AG04449 (cell line): Measurements from ENCODE around the gene LRCH4.

ENCODE experiments used
- CTCF ChIA-PET: fragments of 350-600 bp; formaldehyde crosslinking; extraction: SDS; loops from one replicate; lab custom pipeline; 2021; ENCODE audit warnings: antibody characterized with exemption; lab: Yijun Ruan, JAX
- POLR2A ChIA-PET: fragments of 400-600, 350-600 bp; formaldehyde crosslinking; extraction: SDS; loops from one replicate; lab custom pipeline; 2020; ENCODE audit warnings: antibody characterized with exemption, inconsistent platforms; lab: Yijun Ruan, JAX
- DNase-seq: peaks from one replicate; pipeline ENCODE4 v3.0.0-alpha.2; 2010; ENCODE audit warnings: low read depth, low spot score
- H3K4me3 ChIP-seq: 2 replicates; pipeline ENCODE4 v1.5.1; 2011; ENCODE audit warnings: low read depth, mild to moderate bottlenecking, control low read depth, low read length
- CTCF ChIP-seq: IDR thresholded peaks from one replicate; pipeline ENCODE4 v1.5.1; 2011; ENCODE audit warnings: mild to moderate bottlenecking, moderate library complexity, low read length, control low read depth, inconsistent platforms; ENCODE audit not compliant: insufficient read depth; ENCODE audit errors: missing control alignments

Gene LRCH4

GRCh38 chr7:100576384-100576993 is 9.4 kb downstream of the LRCH4 start:
- TF ChIP-seq CTCF: no peak
- no peak for DNase-seq
- ChIA-PET POLR2A (interaction anchor here (1.0 kb wide), 1 partner anchor 8 kb away, joined by 4 read pairs; no protein-coding TSS in a partner anchor), CTCF (interaction anchor here (1.0 to 2.6 kb wide), 2 partner anchors 12 to 94 kb away, joined by 3 to 18 read pairs; no protein-coding TSS in a partner anchor)
- no peak overlapping the region for H3K4me3 ChIP-seq

- TF ChIP-seq CTCF: no peak
- ChIA-PET CTCF (interaction anchor here (1.0 to 2.6 kb wide), 2 partner anchors 11 to 93 kb away, joined by 3 to 18 read pairs; no protein-coding TSS in a partner anchor), POLR2A (interaction anchor here (1.0 kb wide), 1 partner anchor 9 kb away, joined by 4 read pairs; no protein-coding TSS in a partner anchor)
- no peak overlapping the region for H3K4me3 ChIP-seq
- DNase-seq: no peak
These were observed 10.1 kb downstream of the LRCH4 start for GRCh38 chr7:100575746-100576383.

- ChIA-PET POLR2A (interaction anchor here (1.0 kb wide), 1 partner anchor 9 kb away, joined by 4 read pairs; no protein-coding TSS in a partner anchor), CTCF (no interaction called here)
- DNase-seq: no peak
These were observed 10.7 kb downstream of the LRCH4 start for GRCh38 chr7:100575206-100575631.

DNA sequence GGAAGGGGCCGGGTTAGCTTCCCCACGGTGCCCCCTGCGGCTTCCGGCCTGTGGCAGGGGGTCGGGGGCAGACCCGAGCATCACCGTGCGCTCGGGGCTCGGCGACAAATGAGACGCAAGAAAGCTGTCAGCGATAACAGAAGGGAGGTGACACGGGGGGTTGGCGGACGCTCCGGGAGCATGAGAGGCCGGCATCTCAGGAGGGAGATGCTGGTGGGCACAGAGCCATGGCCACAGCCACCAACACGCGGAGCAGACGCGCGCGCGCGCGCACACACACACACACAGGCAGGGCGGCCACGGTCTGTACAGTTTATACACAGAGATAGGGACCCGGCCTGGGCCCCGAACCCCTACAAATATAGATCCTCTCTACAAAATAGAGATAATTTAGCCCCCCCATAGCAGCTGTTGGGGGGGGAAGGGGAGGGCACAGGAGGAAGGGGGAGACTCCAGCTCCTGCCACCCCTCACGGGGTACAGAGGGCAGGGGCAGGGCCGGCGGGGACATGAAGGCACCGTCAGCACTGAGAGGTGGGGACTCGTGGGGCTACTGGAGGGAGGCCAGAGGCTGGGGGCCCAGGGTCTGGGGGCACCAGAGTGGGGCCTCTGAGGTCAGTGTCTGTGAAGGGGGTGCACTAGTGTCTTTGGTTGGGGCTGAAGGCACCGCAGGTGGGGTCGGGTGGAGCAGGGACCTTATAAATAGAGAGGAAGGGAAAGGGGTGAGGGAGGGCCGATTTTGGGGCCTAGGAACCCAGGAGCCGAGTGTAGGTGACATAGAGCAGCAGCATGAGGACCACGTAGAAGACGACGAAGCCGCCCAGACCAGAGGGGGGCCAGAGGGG is 11.3 kb downstream of the LRCH4 start:
- CTCF ChIA-PET: interaction anchor here (2.6 kb wide), 1 partner anchor 11 kb away, joined by 15 read pairs; no protein-coding TSS in a partner anchor

More at GRCh38 chr7:100575206-100575631, 10.7 kb downstream of the LRCH4 start:
- no peak for TF ChIP-seq CTCF
- H3K4me3 ChIP-seq: no peak overlapping the region

GRCh38 chr7:100573691-100574361 is 12.1 kb downstream of the LRCH4 start, which contains the start of gene SAP25:
TSS of gene SAP25 (minus strand) at chr7:100573900. CDS start at chr7:100573742, 158 bp downstream.
- POLR2A ChIA-PET: no interaction called here
- CTCF ChIA-PET: interaction anchor here (2.6 kb wide), 1 partner anchor 10 kb away, joined by 15 read pairs; no protein-coding TSS in a partner anchor
- TF ChIP-seq CTCF: peak; percentile 1

More for the DNA sequence above, 11.3 kb downstream of the LRCH4 start:
- TF ChIP-seq CTCF: no peak
- no peak for DNase-seq
- POLR2A ChIA-PET: no interaction called here
- no peak overlapping the region for H3K4me3 ChIP-seq

More at GRCh38 chr7:100573691-100574361, 12.1 kb downstream of the LRCH4 start, which contains the start of gene SAP25:
- DNase-seq: no peak
- H3K4me3 ChIP-seq: no peak within 1 kb of the TSS
